Suprapubic skin (tissue), 4 donors: ENCODE results near the gene REXO1. TPM values are rescaled to one million over a fixed set of nuclear protein-coding genes. Genes with fewer than 3 reads are reported as not detected.
"Not testable (repeated sequence)": the region's sequence is repeated elsewhere in the genome, so short reads cannot be mapped to it uniquely, and the experiment has no call there.

Experiments used
- DNase-seq, 2 donors: peaks; one replicate each; pipeline ENCODE4 v3.0.0-alpha.2; 2019; ENCODE audit warnings: low spot score in 2 of 2
- H3K27ac ChIP-seq: fragments of 200-600 bp; sonication (generic); one replicate; pipeline ENCODE4 v1.5.1; 2019
- H3K27me3 ChIP-seq: fragments of 200-600 bp; sonication (generic); one replicate; pipeline ENCODE4 v1.5.1; 2019
- H3K36me3 ChIP-seq: fragments of 200-600 bp; sonication (generic); one replicate; pipeline ENCODE4 v1.5.1; 2019
- H3K4me1 ChIP-seq: fragments of 200-600 bp; sonication (generic); one replicate; pipeline ENCODE4 v1.5.1; 2019
- H3K4me3 ChIP-seq: fragments of 200-600 bp; sonication (generic); one replicate; pipeline ENCODE4 v1.5.1; 2019; ENCODE audit warnings: mild to moderate bottlenecking
- H3K9me3 ChIP-seq: fragments of 200-600 bp; sonication (generic); one replicate; pipeline ENCODE4 v1.5.1; 2019
- CTCF ChIP-seq, 2 donors: fragments of 200-600 bp in 1 of 2; fragments of 450-650 bp in 1 of 2; sonication (generic) in 1 of 2; IDR thresholded peaks; one replicate each; pipeline ENCODE4 v1.5.1; 2016 to 2019; ENCODE audit warnings: antibody characterized with exemption in 2 of 2, mild to moderate bottlenecking in 1 of 2, moderate library complexity in 1 of 2
- EP300 ChIP-seq: sonication (generic); formaldehyde crosslinking; IDR thresholded peaks from one replicate; pipeline ENCODE4 v1.6.1; 2017; ENCODE audit warnings: antibody characterized with exemption
- POLR2A ChIP-seq, 2 donors: fragments of 450-650 bp; IDR thresholded peaks; one replicate each; pipeline ENCODE4 v1.6.1; 2017; ENCODE audit warnings: antibody characterized with exemption in 2 of 2, mild to moderate bottlenecking in 2 of 2, moderate library complexity in 2 of 2
- POLR2AphosphoS5 ChIP-seq, 3 donors: sonication (generic); formaldehyde crosslinking; IDR thresholded peaks; one replicate each; pipeline ENCODE4 v1.6.1; 2017; ENCODE audit warnings: antibody characterized with exemption in 3 of 3
- WGBS: methylation state at CpG from one replicate; pipeline ENCODE4 v1.1.5; 2018; 5-methylcytosine and 5-hydroxymethylcytosine counted together
- total RNA-seq, 4 donors: library from RNA; depleted of rRNA; stranded (reverse); fragments of >200 nt; gene quantifications; one replicate each; pipeline ENCODE4 v1.1.0, GENCODE V29; 2016

Gene REXO1
- total RNA-seq, 4 donors from 2014 or later = 31.8 to 63.1 (median 38.3) TPM

- Histone ChIP-seq H3K27me3 (peaks cover 19% of the 10 kb centered on the region), H3K36me3 (no peaks in the 10 kb centered on the region), H3K27ac (no peak overlapping the region), H3K9me3 (no peaks in the 10 kb centered on the region), H3K4me3 (no peak overlapping the region), H3K4me1 (peaks cover 12% of the 10 kb centered on the region)
- 83% methylated on average over 36 of the region's 36 CpGs for WGBS
- no peak for TF ChIP-seq POLR2A (IDR thresholded peaks at IDR 0.05)
- TF ChIP-seq EP300 = no peak
- no peak for TF ChIP-seq POLR2AphosphoS5 (IDR thresholded peaks at IDR 0.05)
- no peak for TF ChIP-seq CTCF (IDR thresholded peaks at IDR 0.05)
- peak in 1 of 2 donors; percentile 53 for DNase-seq
These were observed 48.5 kb downstream of the REXO1 start for GRCh38 chr19:1799695-1800342.

GRCh38 chr19:1797313-1797712 lies 51.0 kb downstream of the REXO1 start:
- not testable (repeated sequence) for H3K36me3 ChIP-seq, H3K4me3 ChIP-seq, H3K9me3 ChIP-seq, H3K27ac ChIP-seq, DNase-seq
- peaks cover 12% of the 10 kb centered on the region for H3K4me1 ChIP-seq
- H3K27me3 ChIP-seq = peaks cover 22% of the 10 kb centered on the region
- 87% methylated on average over 7 of the region's 7 CpGs for WGBS

- Histone ChIP-seq H3K36me3 (no peaks in the 10 kb centered on the region), H3K9me3 (no peaks in the 10 kb centered on the region), H3K4me3 (no peak overlapping the region), H3K4me1 (peaks cover 12% of the 10 kb centered on the region), H3K27ac (no peak overlapping the region), H3K27me3 (peaks cover 26% of the 10 kb centered on the region)
- 64% methylated on average over 11 of the region's 52 CpGs for WGBS
- TF ChIP-seq POLR2A (IDR thresholded peaks at IDR 0.05) (no peak), CTCF (IDR thresholded peaks at IDR 0.05) (no peak), EP300 (no peak)
- peak in 1 of 2 donors; percentile 57 for DNase-seq
These were observed 51.7 kb downstream of the REXO1 start for GRCh38 chr19:1796395-1797142.

- DNase-seq = no peak
- H3K27ac ChIP-seq = no peak overlapping the region
- peaks cover 13% of the 10 kb centered on the region for H3K4me1 ChIP-seq
- TF ChIP-seq EP300 = no peak
- no peak for TF ChIP-seq POLR2A (IDR thresholded peaks at IDR 0.05)
- no peak for TF ChIP-seq POLR2AphosphoS5 (IDR thresholded peaks at IDR 0.05)
- no peak for TF ChIP-seq CTCF (IDR thresholded peaks at IDR 0.05)
- H3K36me3 ChIP-seq = no peaks in the 10 kb centered on the region
- 59% methylated on average over 16 of the region's 20 CpGs for WGBS
- no peak overlapping the region for H3K4me3 ChIP-seq
- H3K27me3 ChIP-seq = peaks cover 36% of the 10 kb centered on the region
- no peaks in the 10 kb centered on the region for H3K9me3 ChIP-seq
These were observed 53.7 kb downstream of the REXO1 start for GRCh38 chr19:1794424-1795172.

- WGBS = 81% methylated on average over 7 of the region's 14 CpGs
- H3K4me3 ChIP-seq = no peak overlapping the region
- H3K27ac ChIP-seq = no peak overlapping the region
- H3K27me3 ChIP-seq = peaks cover 55% of the 10 kb centered on the region
- peaks cover 24% of the 10 kb centered on the region for H3K4me1 ChIP-seq
- H3K36me3 ChIP-seq = no peaks in the 10 kb centered on the region
- TF ChIP-seq EP300 (no peak), CTCF (IDR thresholded peaks at IDR 0.05) (no peak), POLR2AphosphoS5 (IDR thresholded peaks at IDR 0.05) (no peak), POLR2A (IDR thresholded peaks at IDR 0.05) (no peak)
- no peak for DNase-seq
- H3K9me3 ChIP-seq = no peaks in the 10 kb centered on the region
These were observed 56.4 kb downstream of the REXO1 start for GRCh38 chr19:1791879-1792278.
